SH-SY5Y (cell line): ENCODE measurements around the gene THADA.

ENCODE experiments used
- GATA2 ChIP-seq: IDR thresholded peaks from 2 replicates; pipeline ENCODE4 v1.6.1; 2011; ENCODE audit warnings: mild to moderate bottlenecking, low read depth, low read length
- GATA3 ChIP-seq: IDR thresholded peaks from 2 replicates; pipeline ENCODE4 v1.6.1; 2011; ENCODE audit warnings: low read depth, mild to moderate bottlenecking, low read length, moderate library complexity

DNA sequence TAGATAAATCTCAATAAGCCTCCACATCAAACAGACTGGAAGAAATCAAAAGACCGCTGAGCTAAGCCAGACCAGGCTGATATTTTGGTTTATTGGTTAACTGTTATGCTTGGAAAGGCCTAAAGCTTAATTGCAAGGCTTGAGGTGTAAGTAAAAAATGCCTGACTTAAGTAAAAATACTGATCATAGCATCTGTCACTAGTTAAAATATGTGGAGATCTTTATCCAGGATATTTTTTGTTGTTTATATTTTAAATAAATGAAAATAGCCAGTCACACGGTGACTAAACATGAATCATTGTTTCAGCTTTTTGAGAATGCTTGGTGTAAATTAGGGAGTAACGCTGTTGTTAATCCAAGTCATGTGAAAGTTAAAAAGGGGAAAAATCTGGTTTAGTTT lies 127.9 kb downstream of the THADA start:
- no peak for TF ChIP-seq GATA2
- TF ChIP-seq GATA3, result no peak
